Mucosa of stomach (tissue), 1 donor: ENCODE data around the gene PRKN.

Experiments used
- H3K27me3 ChIP-seq: one replicate; pipeline ENCODE4 v1.7.0; 2013; ENCODE audit warnings: mild to moderate bottlenecking, low read length; ENCODE audit not compliant: control insufficient read depth, insufficient read depth
- H3K36me3 ChIP-seq: one replicate; pipeline ENCODE4 v1.7.0; 2013; ENCODE audit warnings: low read length; ENCODE audit not compliant: control insufficient read depth, insufficient read depth
- H3K4me1 ChIP-seq: one replicate; pipeline ENCODE4 v1.7.0; 2013; ENCODE audit warnings: mild to moderate bottlenecking, low read length; ENCODE audit not compliant: control insufficient read depth, insufficient read depth
- H3K4me3 ChIP-seq: one replicate; pipeline ENCODE4 v1.7.0; 2013; ENCODE audit warnings: low read length
- H3K9ac ChIP-seq: one replicate; pipeline ENCODE4 v1.7.0; 2013; ENCODE audit warnings: mild to moderate bottlenecking, low read length, moderate library complexity
- H3K9me3 ChIP-seq: one replicate; pipeline ENCODE4 v1.7.0; 2013; ENCODE audit warnings: mild to moderate bottlenecking, low read length, moderate library complexity; ENCODE audit not compliant: control insufficient read depth
- donor health status: Pancreatic carcinoma.

The PRKN gene

DNA sequence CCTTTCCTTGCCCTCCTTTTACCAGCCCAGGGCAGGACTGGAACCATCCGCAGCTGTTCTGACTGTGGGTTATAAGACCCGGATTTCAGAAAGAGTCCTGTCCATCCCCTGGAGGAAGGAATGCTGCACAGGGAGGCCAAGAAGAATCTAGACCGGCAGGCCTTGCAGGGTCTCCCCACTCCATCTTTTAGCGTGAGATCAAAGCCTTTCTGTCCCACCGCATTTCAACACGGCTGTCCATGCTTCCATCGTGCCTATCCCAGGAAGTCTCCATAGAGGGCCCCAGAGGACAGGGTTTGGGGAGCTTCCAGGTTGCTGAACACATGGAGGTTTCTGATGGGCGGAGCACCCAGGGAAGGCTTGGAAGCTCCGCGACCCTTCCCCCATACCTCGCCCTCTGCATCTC, 1374.4 kb downstream of the PRKN start:
- no peaks in the 10 kb centered on the region for H3K27me3 ChIP-seq

DNA sequence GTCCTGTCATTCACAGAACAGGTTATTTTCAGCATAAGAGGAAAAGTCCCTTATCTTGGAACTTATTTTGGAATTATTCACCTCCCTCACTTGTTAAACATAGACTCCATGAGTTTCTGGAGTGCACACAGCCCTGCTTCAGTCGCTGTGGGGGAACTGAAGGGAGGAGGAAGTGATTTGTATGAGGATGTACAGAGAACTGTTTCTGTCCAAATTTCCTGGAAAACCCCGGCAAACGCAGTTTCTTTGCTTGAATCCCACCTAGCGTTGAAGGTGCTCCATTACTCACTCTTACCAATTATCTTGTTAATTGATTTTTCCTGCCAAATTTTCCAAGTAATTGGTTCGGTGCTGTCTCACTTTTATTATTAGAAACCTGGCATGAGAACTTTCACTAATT, 1375.7 kb downstream of the PRKN start:
- H3K9me3 ChIP-seq = no peaks in the 10 kb centered on the region
- no peaks in the 10 kb centered on the region for H3K36me3 ChIP-seq
- H3K27me3 ChIP-seq = no peaks in the 10 kb centered on the region
- H3K4me3 ChIP-seq = no peak overlapping the region
- H3K9ac ChIP-seq = no peak overlapping the region
- H3K4me1 ChIP-seq = no peaks in the 10 kb centered on the region

More for the DNA sequence above, 1374.4 kb downstream of the PRKN start:
- Histone ChIP-seq H3K4me3 (no peak overlapping the region), H3K4me1 (no peaks in the 10 kb centered on the region), H3K9ac (no peak overlapping the region), H3K36me3 (no peaks in the 10 kb centered on the region), H3K9me3 (no peaks in the 10 kb centered on the region)

DNA sequence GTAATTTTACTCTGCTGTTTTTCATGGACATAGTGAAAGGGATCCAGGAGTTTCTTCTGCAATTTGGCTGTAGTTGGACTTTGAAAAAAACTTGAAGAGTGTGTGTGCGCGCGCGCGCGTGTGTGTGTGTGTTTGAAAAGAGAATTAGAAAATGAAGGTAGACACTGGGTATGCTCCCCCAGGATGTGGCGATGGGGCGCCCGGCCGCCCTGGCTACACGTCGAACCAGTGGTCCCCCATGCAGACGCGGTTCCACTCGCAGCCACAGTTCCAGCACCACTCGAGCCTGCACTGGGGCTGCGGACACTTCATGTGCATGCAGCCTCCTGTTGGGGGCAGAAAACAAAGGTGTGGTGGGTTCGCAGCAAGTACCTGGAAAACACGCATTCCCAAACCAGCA, 1377.7 kb downstream of the PRKN start:
- Histone ChIP-seq H3K4me1 (no peaks in the 10 kb centered on the region), H3K9ac (no peak overlapping the region), H3K27me3 (no peaks in the 10 kb centered on the region), H3K36me3 (no peaks in the 10 kb centered on the region), H3K9me3 (no peaks in the 10 kb centered on the region), H3K4me3 (no peak overlapping the region)

DNA sequence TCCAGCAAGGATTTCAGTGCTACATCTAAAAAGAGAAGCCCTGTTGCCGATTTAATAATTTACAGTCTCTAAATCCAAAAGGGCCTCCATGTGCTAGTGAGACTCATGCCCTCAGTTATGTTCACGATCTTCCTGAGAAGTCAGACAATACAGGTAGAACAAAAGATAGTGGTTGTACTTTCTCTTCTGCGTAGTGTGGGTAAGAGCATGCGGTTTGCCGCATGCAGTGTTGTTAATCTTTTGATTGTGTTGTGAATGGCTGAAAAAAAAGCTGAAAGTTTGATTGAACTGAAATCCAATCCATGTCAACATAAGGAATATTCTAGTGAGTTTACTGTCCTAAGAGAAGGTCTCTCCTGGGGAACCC, 1379.0 kb downstream of the PRKN start:
- Histone ChIP-seq H3K9ac (no peak overlapping the region), H3K9me3 (no peaks in the 10 kb centered on the region), H3K4me1 (no peaks in the 10 kb centered on the region), H3K27me3 (no peaks in the 10 kb centered on the region), H3K4me3 (no peak overlapping the region), H3K36me3 (no peaks in the 10 kb centered on the region)

DNA sequence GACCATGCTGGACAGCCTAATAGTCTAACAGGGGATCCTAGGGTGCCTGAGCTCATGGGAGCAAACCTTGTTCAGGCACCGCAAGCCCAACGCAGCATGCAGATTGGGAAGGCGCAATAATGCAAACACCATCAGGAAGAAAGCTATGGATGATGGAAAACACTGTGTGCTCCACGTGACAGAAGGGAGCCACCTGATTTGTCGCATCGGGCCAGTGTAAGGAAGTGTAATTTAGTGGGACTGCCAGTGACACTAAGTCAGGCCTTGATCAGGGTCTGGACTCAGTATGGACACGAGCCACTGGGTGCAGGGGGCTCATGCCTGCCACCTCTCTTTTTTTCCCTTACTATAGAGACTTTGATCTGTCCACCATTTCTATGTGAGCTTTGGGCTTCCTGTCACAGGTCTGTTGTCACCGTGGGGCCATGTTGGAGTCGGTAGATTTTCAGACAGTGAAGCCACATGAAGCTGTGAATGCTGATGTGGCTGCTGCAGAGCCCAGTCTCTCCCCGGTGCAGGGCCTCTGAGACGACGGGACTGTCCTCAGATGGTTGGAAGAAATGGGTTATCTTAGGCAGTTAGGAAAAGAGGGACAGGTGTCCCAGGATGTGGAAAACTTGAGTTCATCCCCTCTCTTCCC, 1379.5 kb downstream of the PRKN start:
- no peaks in the 10 kb centered on the region for H3K4me1 ChIP-seq
- no peak overlapping the region for H3K9ac ChIP-seq
- H3K27me3 ChIP-seq = no peaks in the 10 kb centered on the region
- H3K4me3 ChIP-seq = no peak overlapping the region
- no peaks in the 10 kb centered on the region for H3K9me3 ChIP-seq
- no peaks in the 10 kb centered on the region for H3K36me3 ChIP-seq

DNA sequence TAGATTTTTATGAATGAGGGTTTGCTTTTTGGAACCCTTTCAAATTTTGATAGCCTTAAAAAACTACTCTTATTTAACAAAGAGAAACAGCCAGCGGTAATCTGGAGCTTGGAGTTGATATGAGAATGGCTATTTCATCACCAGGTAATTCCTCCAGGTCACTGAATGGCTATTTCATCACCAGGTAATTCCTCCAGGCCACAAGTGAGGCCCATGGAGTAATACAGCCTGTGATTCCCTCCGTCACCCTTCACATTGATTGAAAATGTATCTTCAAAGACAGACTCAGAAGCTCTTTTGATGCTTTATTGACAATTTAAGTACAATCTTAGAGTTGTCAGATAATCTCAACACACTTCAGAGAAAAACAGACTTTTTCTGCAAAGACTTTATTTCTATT, 1380.4 kb downstream of the PRKN start:
- Histone ChIP-seq H3K9ac (no peak overlapping the region), H3K27me3 (no peaks in the 10 kb centered on the region), H3K4me3 (no peak overlapping the region), H3K36me3 (no peaks in the 10 kb centered on the region), H3K4me1 (no peaks in the 10 kb centered on the region), H3K9me3 (no peaks in the 10 kb centered on the region)

DNA sequence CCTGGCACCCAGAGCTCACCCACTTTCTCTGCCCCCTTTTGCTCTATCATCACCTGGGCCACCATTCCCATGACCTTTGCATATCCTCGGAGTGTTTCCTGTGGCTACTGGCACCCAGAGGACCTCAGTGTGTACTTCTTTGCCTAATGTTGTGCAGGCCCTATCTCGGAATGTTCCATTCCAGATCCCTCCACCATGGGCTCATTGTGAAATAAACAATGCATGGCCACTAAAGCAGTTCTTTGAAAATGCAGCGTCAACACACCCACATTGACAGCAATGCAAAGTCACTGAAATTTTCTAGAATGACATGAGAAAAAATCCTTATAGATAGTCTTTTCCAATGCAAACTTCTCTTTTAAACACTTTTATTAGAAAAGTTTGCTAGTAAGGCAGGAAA, 1380.8 kb downstream of the PRKN start:
- no peaks in the 10 kb centered on the region for H3K4me1 ChIP-seq
- H3K9me3 ChIP-seq = no peaks in the 10 kb centered on the region
- no peaks in the 10 kb centered on the region for H3K27me3 ChIP-seq
- no peak overlapping the region for H3K9ac ChIP-seq
- no peaks in the 10 kb centered on the region for H3K36me3 ChIP-seq
- H3K4me3 ChIP-seq = no peak overlapping the region

DNA sequence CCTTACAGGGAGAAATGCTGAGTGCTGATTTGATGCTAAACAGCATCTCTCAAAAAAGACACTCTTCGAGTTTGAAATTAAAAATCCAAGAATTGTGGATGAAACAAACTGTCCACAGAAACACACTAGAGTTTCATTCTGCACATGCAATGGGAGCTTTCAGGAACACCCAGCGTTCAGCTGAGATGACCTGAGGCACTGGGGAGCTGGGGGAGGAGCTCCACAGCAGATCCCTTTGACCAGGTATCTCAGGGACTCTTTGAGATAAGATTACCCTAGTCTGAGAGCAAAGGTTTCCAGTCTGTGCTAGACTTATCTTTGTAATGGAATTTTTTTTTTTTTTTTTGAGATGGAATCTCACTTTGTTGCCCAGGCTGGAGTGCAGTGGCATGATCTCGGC, 1382.9 kb downstream of the PRKN start:
- H3K4me1 ChIP-seq = no peaks in the 10 kb centered on the region
- H3K27me3 ChIP-seq = no peaks in the 10 kb centered on the region
- no peak overlapping the region for H3K4me3 ChIP-seq
- H3K9me3 ChIP-seq = no peaks in the 10 kb centered on the region
- no peaks in the 10 kb centered on the region for H3K36me3 ChIP-seq
- no peak overlapping the region for H3K9ac ChIP-seq

DNA sequence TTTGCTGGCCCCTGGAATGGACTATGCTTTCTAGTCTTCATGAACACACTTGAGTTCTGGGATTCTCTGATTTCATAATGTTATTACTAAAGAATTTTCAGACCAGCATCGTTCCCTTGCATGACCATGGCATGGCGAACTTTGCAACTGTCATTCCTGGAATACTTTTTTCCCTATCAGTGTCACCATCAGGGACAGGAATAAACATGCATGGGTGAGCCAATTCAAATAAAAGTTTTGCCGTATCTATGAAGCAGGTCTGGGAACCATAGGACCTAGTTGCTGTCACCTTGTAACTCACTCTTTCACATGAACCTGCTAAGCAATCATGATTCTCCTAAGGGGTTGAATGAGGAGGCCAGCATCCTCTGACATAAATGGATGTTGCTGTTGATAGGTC, 1385.5 kb downstream of the PRKN start:
- Histone ChIP-seq H3K9ac (no peak overlapping the region), H3K4me1 (no peaks in the 10 kb centered on the region), H3K27me3 (no peaks in the 10 kb centered on the region), H3K9me3 (no peaks in the 10 kb centered on the region), H3K4me3 (no peak overlapping the region), H3K36me3 (no peaks in the 10 kb centered on the region)

DNA sequence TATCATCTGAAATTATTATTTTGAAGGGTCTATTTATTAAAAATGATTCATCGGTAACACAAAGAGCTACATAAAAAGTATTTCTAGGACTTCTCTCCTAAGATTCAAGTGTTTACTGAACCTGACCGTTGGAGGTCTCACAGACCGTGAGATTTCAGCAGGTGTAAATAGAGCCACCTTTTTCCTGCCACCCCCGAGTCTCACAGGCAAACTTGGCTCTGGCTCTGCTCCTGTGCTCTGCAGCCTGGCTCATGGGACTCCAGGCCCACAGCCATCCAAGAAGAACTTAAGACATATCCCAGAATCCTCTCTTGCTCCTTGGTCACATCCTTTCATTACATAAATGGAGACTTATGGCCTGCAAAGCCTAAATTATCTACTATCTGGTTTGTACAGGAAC, 1385.9 kb downstream of the PRKN start:
- H3K4me3 ChIP-seq = no peak overlapping the region
- no peak overlapping the region for H3K9ac ChIP-seq
- H3K27me3 ChIP-seq = no peaks in the 10 kb centered on the region
- H3K9me3 ChIP-seq = no peaks in the 10 kb centered on the region
- H3K4me1 ChIP-seq = no peaks in the 10 kb centered on the region
- no peaks in the 10 kb centered on the region for H3K36me3 ChIP-seq

DNA sequence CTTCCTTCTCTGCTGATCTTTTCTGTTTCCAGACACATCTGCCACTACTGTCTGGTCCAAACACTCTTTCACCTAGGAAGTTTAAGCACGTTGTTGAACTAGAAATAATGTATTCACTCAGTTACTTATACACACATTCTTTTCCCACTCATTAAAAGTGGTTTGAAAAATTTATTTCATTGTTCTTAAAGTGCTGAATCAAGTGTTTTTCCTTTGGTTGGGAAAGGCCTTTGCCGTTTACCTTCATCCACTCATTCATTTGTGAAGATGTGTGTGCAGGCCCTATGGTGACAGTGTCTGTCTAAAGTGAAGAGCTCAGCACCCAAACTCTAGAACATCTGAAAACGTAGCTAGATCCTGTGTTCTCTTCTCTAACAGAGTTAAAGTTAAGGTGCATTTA, 1389.6 kb downstream of the PRKN start:
- no peaks in the 10 kb centered on the region for H3K36me3 ChIP-seq
- no peaks in the 10 kb centered on the region for H3K4me1 ChIP-seq
- no peak overlapping the region for H3K4me3 ChIP-seq
- no peaks in the 10 kb centered on the region for H3K9me3 ChIP-seq
- H3K27me3 ChIP-seq = no peaks in the 10 kb centered on the region
- H3K9ac ChIP-seq = no peak overlapping the region

DNA sequence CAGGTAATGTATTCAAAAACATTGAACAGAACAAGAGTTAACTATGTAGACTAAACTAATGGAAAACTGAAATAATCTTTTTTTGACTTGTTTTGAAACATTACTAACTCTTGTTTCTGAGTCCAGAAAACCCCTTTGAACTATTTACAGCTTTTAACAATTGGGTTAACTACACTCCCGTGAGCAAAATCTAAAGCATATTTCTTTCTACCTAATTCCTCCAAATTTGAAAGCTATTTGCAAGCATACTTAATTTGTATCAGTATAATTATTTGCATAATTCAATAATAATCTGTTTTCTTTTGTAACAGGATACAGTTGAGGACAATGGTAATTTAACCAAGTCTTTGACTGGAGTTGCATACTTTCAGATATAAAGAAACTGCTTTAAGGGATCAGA, 1391.1 kb downstream of the PRKN start:
- Histone ChIP-seq H3K9ac (no peak overlapping the region), H3K4me3 (no peak overlapping the region), H3K9me3 (no peaks in the 10 kb centered on the region), H3K27me3 (no peaks in the 10 kb centered on the region), H3K36me3 (no peaks in the 10 kb centered on the region), H3K4me1 (no peaks in the 10 kb centered on the region)

DNA sequence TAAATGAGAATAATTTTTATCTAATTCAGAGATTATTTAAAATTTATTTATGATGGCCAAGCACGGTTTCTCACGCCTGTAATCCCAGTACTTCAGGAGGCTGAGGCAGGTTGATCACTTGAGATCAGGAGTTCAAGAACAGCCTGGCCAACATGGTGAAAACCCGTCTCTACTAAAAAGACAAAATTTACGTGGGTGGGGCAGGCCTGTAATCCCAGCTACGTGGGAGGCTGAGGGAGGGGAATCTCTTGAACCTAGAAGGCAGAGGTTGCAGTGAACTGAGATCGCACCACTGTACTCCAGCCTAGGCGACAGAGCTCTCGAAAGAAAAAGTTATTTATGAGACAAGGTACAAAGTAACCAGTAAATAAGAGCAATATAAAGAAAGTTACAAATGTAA, 1394.2 kb downstream of the PRKN start:
- no peak overlapping the region for H3K4me3 ChIP-seq
- H3K36me3 ChIP-seq = no peaks in the 10 kb centered on the region
- H3K9me3 ChIP-seq = no peaks in the 10 kb centered on the region
- no peak overlapping the region for H3K9ac ChIP-seq
- H3K27me3 ChIP-seq = no peaks in the 10 kb centered on the region
- no peaks in the 10 kb centered on the region for H3K4me1 ChIP-seq
